ENCODE measurements around the gene PCDHGA9.

- TF ChIP-seq CTCF (IDR thresholded peaks at IDR 0.05; ENCODE audit: poor library complexity, severe bottlenecking) (no peak), EZH2 (IDR thresholded peaks at IDR 0.05; ENCODE audit: borderline replicate concordance, insufficient read depth, low read length, poor library complexity, severe bottlenecking) (no peak), EP300 (conservative IDR thresholded peaks at IDR 0.05; ENCODE audit: poor library complexity, severe bottlenecking) (no peak), REST (IDR thresholded peaks at IDR 0.05; ENCODE audit: borderline replicate concordance) (no peak), MXI1 (conservative IDR thresholded peaks at IDR 0.05; ENCODE audit: poor library complexity, severe bottlenecking) (no peak)
These were observed 42.7 kb upstream of the PCDHGA9 start, which contains the start of gene PCDHGB2 for GRCh38 chr5:141359790-141360426.
